HepG2 (cell line): ENCODE measurements around the gene PTCD2. TPM values are rescaled to one million over a fixed set of nuclear protein-coding genes. Genes with fewer than 3 reads are reported as not detected.

Source experiments
- E2F1 ChIP-seq: sonication (generic); formaldehyde crosslinking; IDR thresholded peaks from 2 replicates; pipeline ENCODE4 v1.5.0; 2020; ENCODE audit warnings: missing genetic modification reagents
- GATAD2A ChIP-seq: IDR thresholded peaks from 2 replicates; pipeline ENCODE4 v1.6.1; 2016
- HDAC1 ChIP-seq: sonication (generic); formaldehyde crosslinking; IDR thresholded peaks from 2 replicates; pipeline ENCODE4 v1.5.1; 2020; ENCODE audit warnings: mild to moderate bottlenecking, missing genetic modification reagents
- KDM5B ChIP-seq: sonication (generic); formaldehyde crosslinking; IDR thresholded peaks from 2 replicates; pipeline ENCODE4 v1.4.0; 2020; ENCODE audit warnings: missing genetic modification reagents, mild to moderate bottlenecking, borderline replicate concordance
- NONO ChIP-seq, 2 experiments: fragments of 450-650 bp in 1 of 2; sonication (generic) in 1 of 2; formaldehyde crosslinking in 1 of 2; IDR thresholded peaks in 1 of 2; conservative IDR thresholded peaks in 1 of 2; 2 replicates each; pipeline versions ENCODE4 v1.6.1 to v1.8.0; 2017 to 2022; ENCODE audit warnings: mild to moderate bottlenecking in 1 of 2, missing genetic modification reagents in 1 of 2, moderate library complexity in 1 of 2
- RBM39 ChIP-seq: fragments of 200-400 bp; formaldehyde crosslinking; IDR thresholded peaks from one replicate; pipeline ENCODE4 v1.6.1; 2018; ENCODE audit warnings: antibody characterized with exemption, mild to moderate bottlenecking, low read depth, low read length; ENCODE audit not compliant: poor library complexity, severe bottlenecking
- RFX5 ChIP-seq: IDR thresholded peaks from 2 replicates; pipeline ENCODE4 v1.6.1; 2011; ENCODE audit warnings: low read depth, low read length, improper control_type of control experiment
- SMARCE1 ChIP-seq: fragments of 450-650 bp; IDR thresholded peaks from 2 replicates; pipeline ENCODE4 v1.6.1; 2017; ENCODE audit warnings: borderline replicate concordance
- SNAI1 ChIP-seq: sonication (generic); formaldehyde crosslinking; IDR thresholded peaks from 2 replicates; pipeline ENCODE4 v1.5.0; 2020; ENCODE audit warnings: mild to moderate bottlenecking, missing genetic modification reagents, borderline replicate concordance
- SNAPC4 ChIP-seq: sonication (generic); formaldehyde crosslinking; IDR thresholded peaks from 2 replicates; pipeline ENCODE4 v1.4.0; 2020; ENCODE audit warnings: mild to moderate bottlenecking, missing genetic modification reagents
- SP140L ChIP-seq: sonication (generic); formaldehyde crosslinking; IDR thresholded peaks from 2 replicates; pipeline ENCODE4 v1.4.0; 2020; ENCODE audit warnings: missing genetic modification reagents, borderline replicate concordance
- STAG1 ChIP-seq: sonication (generic); formaldehyde crosslinking; IDR thresholded peaks from 2 replicates; pipeline ENCODE4 v1.4.0; 2020; ENCODE audit warnings: missing genetic modification reagents
- ZNF503 ChIP-seq: sonication (generic); formaldehyde crosslinking; IDR thresholded peaks from 2 replicates; pipeline ENCODE4 v1.4.0; 2020; ENCODE audit warnings: missing genetic modification reagents
- ZNF552 ChIP-seq: sonication (generic); formaldehyde crosslinking; IDR thresholded peaks from 2 replicates; pipeline ENCODE4 v1.9.0; 2022; ENCODE audit warnings: missing genetic modification reagents, mild to moderate bottlenecking, borderline replicate concordance
- ZNF574 ChIP-seq: sonication (generic); formaldehyde crosslinking; IDR thresholded peaks from 2 replicates; pipeline ENCODE4 v1.4.0; 2020; ENCODE audit warnings: missing genetic modification reagents
- ZNF782 ChIP-seq: sonication (generic); formaldehyde crosslinking; IDR thresholded peaks from 2 replicates; pipeline ENCODE4 v1.4.0; 2020; ENCODE audit warnings: missing genetic modification reagents, mild to moderate bottlenecking, borderline replicate concordance
- polyA plus RNA-seq, 8 experiments: library from polyadenylated mRNA; depleted of rRNA in 3 of 8; stranded (reverse) in 7 of 8; unstranded in 1 of 8; fragments of >200 nt; fragmentation: Illumina TruSeq in 4 of 8; extraction: Trizol in 4 of 8; gene quantifications; 2 replicates each; pipeline versions ENCODE4 v1.2.1 to v1.2.3, GENCODE V29; 2011 to 2016; ENCODE audit warnings: low read depth in 4 of 8, missing spikeins in 1 of 8, mixed read lengths in 1 of 8; ENCODE audit not compliant: insufficient read depth in 1 of 8
- total RNA-seq, 5 experiments: library from RNA; depleted of rRNA; stranded (reverse); fragments of >200 nt; fragmentation: Illumina TruSeq; extraction: Trizol; gene quantifications; 2 replicates each; pipeline ENCODE4 v1.2.3, GENCODE V29; 2016; ENCODE audit warnings: low read depth in 1 of 5

The PTCD2 gene
- total and polyA plus RNA-seq, 2 of the 13 experiments (the other 11 are each of a cell fraction or from before 2014, with no cell fraction given): 5.3 to 6.4 TPM

DNA sequence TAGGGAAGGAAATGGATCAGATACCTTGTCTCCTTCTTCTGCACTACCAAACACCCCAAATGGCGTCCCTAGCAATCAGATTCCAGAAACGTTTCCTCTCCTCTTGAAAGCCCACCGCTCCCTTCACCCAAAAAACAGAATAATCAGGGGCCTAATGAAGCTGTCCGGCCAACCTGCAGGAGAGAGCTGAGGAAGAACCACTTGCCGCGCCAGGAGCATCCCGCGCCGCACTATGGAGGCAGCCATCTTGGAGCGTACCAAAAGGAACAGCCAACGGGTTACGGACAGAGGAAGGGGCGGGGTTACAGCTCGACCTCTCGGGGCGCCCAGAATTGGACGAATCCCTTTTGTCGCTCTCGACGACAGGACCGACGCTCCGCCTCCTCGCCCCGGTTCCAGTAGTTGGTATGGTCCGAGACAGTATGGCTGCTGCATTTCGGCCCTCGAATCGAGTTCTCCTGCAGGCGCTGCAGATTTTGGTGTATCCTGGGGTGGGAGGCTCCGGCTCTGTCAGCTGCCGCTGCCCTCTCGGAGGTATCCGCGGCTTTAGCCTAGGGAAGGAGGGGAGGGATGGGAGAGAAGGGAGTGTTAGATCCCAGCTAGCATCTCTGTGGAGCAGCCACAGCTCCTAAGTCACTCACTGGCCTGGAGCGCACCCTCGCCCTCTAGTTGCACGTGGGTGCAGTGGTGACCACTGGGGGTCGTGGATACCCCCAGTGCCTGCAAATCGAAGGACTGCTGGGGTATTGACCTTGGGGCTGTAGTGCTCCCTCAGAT lies at the start of gene PTCD2, which contains the start of gene MRPS27 (continued):
- TF ChIP-seq ZNF503 (CRISPR knock-in tag) (0 out of 2 replicates have a peak, but pooled peaks have one; percentile 11), RBM39 (peak; percentile 41), ZNF574 (CRISPR knock-in tag) (peak; percentile 53), E2F1 (CRISPR knock-in tag) (no peak), RFX5 (peak; percentile 36; the same call in 1 of the 2 replicates), STAG1 (CRISPR knock-in tag) (no peak), HDAC1 (peak; percentile 81), KDM5B (CRISPR knock-in tag) (peak; percentile 55; the same call in 1 of the 2 replicates), SMARCE1 (no peak), SNAI1 (no peak), SP140L (CRISPR knock-in tag) (0 out of 2 replicates have a peak, but pooled peaks have one; percentile 71), NONO (IDR thresholded peaks at IDR 0.05) (no peak), NONO (CRISPR knock-in tag; conservative IDR thresholded peaks at IDR 0.05) (peak; percentile 82), ZNF782 (CRISPR knock-in tag) (peak; percentile 82; the same call in 1 of the 2 replicates), ZNF552 (CRISPR knock-in tag) (peak; percentile 45; the same call in 1 of the 2 replicates), GATAD2A (peak; percentile 8; the same call in 1 of the 2 replicates), SNAPC4 (CRISPR knock-in tag) (0 out of 2 replicates have a peak, but pooled peaks have one; percentile 36)
